NCI-H69 (cell line): ENCODE measurements around the gene MOSMO.
"Not testable (repeated sequence)": the region's sequence is repeated elsewhere in the genome, so short reads cannot be mapped to it uniquely, and the experiment has no call there.

ENCODE experiments used
- DNase-seq: peaks from one replicate; lab custom pipeline; 2025; lab: John Stamatoyannopoulos, UW

MOSMO gene

DNA sequence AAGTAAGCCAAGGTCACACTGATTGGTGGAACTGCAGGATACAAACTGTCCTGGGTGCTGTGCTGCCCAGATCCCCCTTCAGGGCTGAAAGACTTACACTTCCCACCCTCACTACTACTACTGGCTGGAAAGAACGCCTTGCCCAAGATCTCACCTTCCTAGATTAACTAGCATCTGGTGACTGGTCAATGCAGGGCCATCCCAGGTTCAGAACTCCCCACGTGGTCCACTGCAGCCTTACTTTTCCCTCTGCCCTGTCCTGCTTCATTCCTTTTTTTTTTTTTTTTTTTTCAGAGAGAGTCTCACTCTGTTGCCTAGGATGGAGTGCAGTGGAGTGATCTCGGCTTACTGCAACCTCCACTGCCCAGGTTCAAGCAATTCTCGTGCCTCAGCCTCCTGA is 4.7 kb upstream of the MOSMO start:
- DNase-seq = no peak

DNA sequence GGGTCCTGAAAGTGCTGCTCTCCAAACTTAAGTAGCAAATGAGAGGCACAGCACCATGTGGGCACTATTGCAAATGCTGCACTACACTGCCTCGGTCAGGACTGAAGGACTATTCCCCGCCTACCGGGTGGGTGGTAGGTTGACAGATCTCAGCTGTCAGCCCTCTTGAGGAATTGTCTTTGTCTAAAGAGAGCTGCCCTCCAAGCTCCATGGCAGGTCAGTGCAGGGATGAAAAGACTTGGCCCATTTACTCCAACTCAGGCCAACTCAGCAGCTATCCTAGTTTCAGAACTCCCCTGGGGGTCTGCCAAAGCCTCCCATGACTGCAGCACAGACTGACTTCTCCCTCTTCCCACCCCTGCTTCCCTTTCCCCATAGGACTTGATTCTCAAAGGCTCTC is 3.6 kb upstream of the MOSMO start:
- no peak for DNase-seq

- DNase-seq = no peak
Observed at GRCh38 chr16:22005746-22006145, 2.2 kb upstream of the MOSMO start.

- no peak for DNase-seq
Observed at GRCh38 chr16:22006636-22007035, 1.3 kb upstream of the MOSMO start.

- peak; percentile 51 for DNase-seq
Observed at GRCh38 chr16:22007159-22007508, 777 bp upstream of the MOSMO start.

GRCh38 chr16:22008215-22009059 is 526 bp downstream of the MOSMO start:
- DNase-seq = peak; percentile 53

- no peak for DNase-seq
Observed at GRCh38 chr16:22010902-22011301, 3.0 kb downstream of the MOSMO start.

- no peak for DNase-seq
Observed at GRCh38 chr16:22012241-22012640, 4.3 kb downstream of the MOSMO start.

- DNase-seq = no peak
Observed at GRCh38 chr16:22013486-22013885, 5.6 kb downstream of the MOSMO start.

DNA sequence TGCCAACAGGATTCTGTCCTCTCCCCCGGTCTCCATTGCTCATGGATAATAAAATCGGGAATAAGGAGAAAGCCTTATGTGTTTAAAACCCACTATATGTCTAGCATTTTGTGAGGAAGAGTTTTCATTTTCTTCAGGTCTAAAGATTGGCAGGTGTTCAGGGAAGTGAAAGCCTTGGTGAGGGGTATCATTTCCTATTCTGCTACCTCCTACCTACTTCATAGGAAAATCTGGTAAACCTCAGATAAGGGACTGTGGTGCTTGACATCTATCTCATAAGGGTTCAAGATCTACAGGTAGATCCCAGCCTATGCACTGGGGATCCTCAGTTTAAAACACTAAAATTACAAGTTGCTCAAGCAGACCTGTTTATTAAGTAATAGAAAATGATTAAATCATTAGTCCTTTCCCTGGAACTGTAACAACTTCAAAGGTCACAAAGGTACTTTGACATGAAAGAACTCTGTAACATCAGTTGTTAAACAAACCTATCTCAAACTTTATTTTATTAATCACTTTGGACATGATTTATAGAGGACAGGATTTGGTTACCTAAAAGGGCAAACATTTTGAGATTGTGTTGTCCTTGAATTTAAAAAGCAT is 6.5 kb downstream of the MOSMO start:
- no peak for DNase-seq

- DNase-seq = no peak
Observed at GRCh38 chr16:22016927-22017326, 9.0 kb downstream of the MOSMO start.

- DNase-seq = no peak
Observed at GRCh38 chr16:22018559-22018958, 10.6 kb downstream of the MOSMO start.

GRCh38 chr16:22022151-22022550 is 14.2 kb downstream of the MOSMO start:
- no peak for DNase-seq

DNA sequence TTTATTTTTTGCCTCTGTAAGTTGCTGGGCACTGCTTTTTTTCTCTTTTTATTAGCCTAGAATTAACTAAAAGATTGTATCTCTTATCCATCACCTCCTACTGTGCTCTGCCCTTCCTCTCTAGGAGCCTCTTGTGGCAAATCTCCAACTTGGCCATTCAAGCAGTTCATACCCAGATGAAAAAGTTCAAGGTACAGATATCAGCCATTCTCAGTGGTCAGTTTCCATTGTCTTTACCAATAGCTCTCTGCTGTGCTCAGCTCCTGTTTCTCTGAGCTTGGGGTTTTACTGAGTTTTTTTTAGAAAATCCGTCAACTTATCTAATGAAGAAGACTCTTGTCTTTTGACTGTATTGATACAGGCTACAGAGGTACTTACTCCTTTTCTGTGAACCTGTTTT is 15.6 kb downstream of the MOSMO start:
- DNase-seq = no peak

DNA sequence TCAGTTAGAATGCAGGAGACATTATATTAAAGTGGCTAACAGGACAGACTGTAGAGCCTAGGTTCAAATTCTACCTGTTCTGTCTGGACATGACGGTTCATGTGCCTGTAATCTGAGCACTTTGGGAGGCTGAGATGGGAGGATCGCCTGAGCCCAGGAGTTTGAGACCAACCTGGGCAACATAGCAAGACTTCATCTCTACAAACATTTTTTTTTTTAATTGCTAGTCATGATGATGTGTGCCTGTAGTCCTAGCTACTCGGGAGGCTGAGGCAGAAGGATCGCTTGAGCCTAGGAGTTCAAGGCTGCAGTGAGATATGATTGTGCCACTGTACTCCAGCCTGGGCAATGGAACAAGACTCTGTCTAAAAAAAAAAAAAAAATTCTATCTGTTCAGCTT is 16.9 kb downstream of the MOSMO start:
- DNase-seq = not testable (repeated sequence)

DNA sequence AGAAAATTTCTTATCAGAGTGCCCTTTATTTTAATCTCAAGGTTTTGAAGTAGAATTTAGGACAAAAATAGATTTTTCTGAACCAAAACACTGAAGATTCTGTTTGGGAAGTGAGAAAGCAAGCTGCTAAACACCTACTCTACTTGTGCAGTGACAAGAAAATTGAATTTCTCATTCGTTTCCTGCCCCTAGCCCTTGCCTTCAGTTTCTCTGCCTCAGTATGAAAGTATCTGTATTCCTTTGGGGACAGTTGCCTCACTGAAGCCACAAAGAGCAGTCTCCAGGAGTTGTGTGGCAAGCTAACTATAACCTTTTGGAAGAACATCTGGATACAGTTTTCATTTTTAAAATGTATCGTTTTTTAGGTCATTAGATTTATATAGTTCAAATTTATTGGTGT is 19.7 kb downstream of the MOSMO start:
- DNase-seq = no peak

GRCh38 chr16:22029632-22030031 is 21.7 kb downstream of the MOSMO start:
- no peak for DNase-seq

GRCh38 chr16:22030087-22030812 is 22.3 kb downstream of the MOSMO start:
- DNase-seq = no peak

- no peak for DNase-seq
Observed at GRCh38 chr16:22031483-22032083, 23.7 kb downstream of the MOSMO start.

DNA sequence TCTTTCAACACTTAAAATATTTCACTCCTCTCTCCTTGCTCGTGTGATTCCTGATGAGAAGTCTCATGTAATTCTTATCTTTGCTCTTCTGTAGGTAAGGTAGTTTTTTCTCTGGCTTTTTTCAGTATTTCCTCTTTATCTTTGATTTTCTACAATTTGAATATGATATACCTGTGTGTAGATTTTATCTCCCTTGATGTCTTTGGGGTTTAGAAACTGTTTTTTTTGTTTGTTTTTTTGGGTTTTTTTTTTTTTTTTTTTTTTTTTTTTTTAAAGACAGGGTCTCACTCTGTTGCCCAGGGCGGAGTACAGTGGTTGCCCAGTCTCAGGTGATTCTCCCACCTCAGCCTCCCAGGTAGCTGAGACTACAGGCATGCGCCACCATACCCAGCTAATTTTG is 26.6 kb downstream of the MOSMO start:
- no peak for DNase-seq

DNA sequence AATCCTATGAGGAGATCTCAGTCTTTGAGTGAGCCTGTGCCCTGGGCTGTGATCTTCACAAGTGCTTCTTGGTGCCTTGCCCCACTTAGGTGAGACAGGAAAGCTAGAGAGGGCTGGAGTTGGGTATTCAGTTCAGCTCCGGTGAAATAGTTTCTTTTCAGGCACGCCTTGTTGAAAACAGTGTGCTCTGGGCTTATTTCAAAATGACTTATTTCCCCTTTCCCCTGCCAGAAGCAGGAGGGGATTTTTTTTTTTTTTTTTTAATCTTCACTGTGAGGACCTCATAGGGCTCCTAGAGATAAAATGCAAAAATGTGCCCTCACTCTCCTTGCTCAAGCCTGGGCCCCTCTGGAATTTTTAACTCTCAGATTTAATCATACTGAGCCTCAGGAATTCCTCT is 27.2 kb downstream of the MOSMO start:
- no peak for DNase-seq

- DNase-seq = not testable (repeated sequence)
Observed at GRCh38 chr16:22043882-22044281, 36.0 kb downstream of the MOSMO start.

DNA sequence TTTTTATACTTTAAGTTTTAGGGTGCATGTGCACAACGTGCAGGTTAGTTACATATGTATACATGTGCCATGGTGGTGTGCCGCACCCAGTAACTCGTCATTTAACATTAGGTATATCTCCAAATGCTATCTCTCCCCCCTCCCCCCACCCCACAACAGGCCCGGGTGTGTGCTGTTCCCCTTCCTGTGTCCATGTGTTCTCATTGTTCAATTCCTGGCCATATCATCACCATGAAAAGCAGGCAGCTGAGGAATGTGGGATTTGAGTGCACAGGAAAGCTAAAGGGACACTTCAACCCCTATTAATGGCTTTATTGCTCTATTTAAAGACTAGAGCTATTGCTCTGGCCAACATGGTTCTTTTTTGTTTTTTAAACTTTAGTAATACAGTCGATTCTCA is 38.0 kb downstream of the MOSMO start:
- DNase-seq = not testable (repeated sequence)
